WTC11 (cell line): ENCODE data around the gene GUCA1A. TPM values are rescaled to one million over a fixed set of nuclear protein-coding genes. Genes with fewer than 3 reads are reported as not detected.

Source experiments
- ATAC-seq: fragments of 200-7000 bp; cut with Tn5 transposase; 2 replicates; pipeline ENCODE4 v1.10.0; 2021; ENCODE audit warnings: mild to moderate bottlenecking, moderate library complexity
- CTCF ChIA-PET: fragments of 300-600 bp; sonication (Branson Sonifier 250); formaldehyde crosslinking; loops from one replicate; lab custom pipeline; 2021; ENCODE audit warnings: antibody characterized with exemption; lab: Charles Lee
- POLR2A ChIA-PET: fragments of 350-600 bp; sonication (Branson Sonifier 250); formaldehyde crosslinking; loops from one replicate; lab custom pipeline; 2021; ENCODE audit warnings: antibody characterized with exemption; lab: Charles Lee
- DNase-seq: peaks from one replicate; pipeline ENCODE4 v3.0.0; 2021; ENCODE audit warnings: low spot score
- H3K27ac Mint-ChIP-seq: 2 replicates; pipeline ENCODE4 v1.8.0; 2021; ENCODE audit warnings: mixed read lengths
- H3K27me3 Mint-ChIP-seq: 2 replicates; pipeline ENCODE4 v1.8.0; 2021; ENCODE audit warnings: low read depth, mild to moderate bottlenecking, moderate library complexity, mixed read lengths
- H3K36me3 Mint-ChIP-seq: 2 replicates; pipeline ENCODE4 v1.8.0; 2021; ENCODE audit warnings: mixed read lengths
- H3K4me1 Mint-ChIP-seq: 2 replicates; pipeline ENCODE4 v1.8.0; 2022; ENCODE audit warnings: mixed read lengths
- H3K4me3 Mint-ChIP-seq: 2 replicates; pipeline ENCODE4 v1.8.0; 2021; ENCODE audit warnings: mild to moderate bottlenecking, moderate library complexity, mixed read lengths
- H3K9me3 Mint-ChIP-seq: 2 replicates; pipeline ENCODE4 v1.8.0; 2021; ENCODE audit warnings: mixed read lengths
- ATF1 ChIP-seq: sonication (generic); formaldehyde crosslinking; IDR thresholded peaks from 2 replicates; pipeline ENCODE4 v1.8.1; 2023; ENCODE audit warnings: mild to moderate bottlenecking, moderate library complexity, missing genetic modification reagents
- CBFB ChIP-seq: sonication (generic); formaldehyde crosslinking; IDR thresholded peaks from 2 replicates; pipeline ENCODE4 v1.8.1; 2022; ENCODE audit warnings: mild to moderate bottlenecking, low read depth, missing genetic modification reagents
- CREB1 ChIP-seq: sonication (generic); formaldehyde crosslinking; IDR thresholded peaks from 2 replicates; pipeline ENCODE4 v1.8.0; 2023; ENCODE audit warnings: mild to moderate bottlenecking, missing genetic modification reagents
- CREM ChIP-seq: sonication (generic); formaldehyde crosslinking; IDR thresholded peaks from 2 replicates; pipeline ENCODE4 v1.8.1; 2022; ENCODE audit warnings: mild to moderate bottlenecking, missing genetic modification reagents, moderate library complexity
- ETV6 ChIP-seq: sonication (generic); formaldehyde crosslinking; IDR thresholded peaks from 2 replicates; pipeline ENCODE4 v1.8.1; 2022; ENCODE audit warnings: mild to moderate bottlenecking, missing genetic modification reagents
- GTF2I ChIP-seq: fragments of 250-450 bp; sonication (Bioruptor Pico); conservative IDR thresholded peaks from 2 replicates; pipeline ENCODE4 v1.4.0; 2021; ENCODE audit warnings: mild to moderate bottlenecking
- HMGA2 ChIP-seq: fragments of 250-450 bp; sonication (Bioruptor Pico); IDR thresholded peaks from 2 replicates; pipeline ENCODE4 v1.4.0; 2021; ENCODE audit warnings: mild to moderate bottlenecking, moderate library complexity
- JAZF1 ChIP-seq: fragments of 250-450 bp; sonication (Bioruptor Pico); IDR thresholded peaks from 2 replicates; pipeline ENCODE4 v1.9.0; 2021; ENCODE audit warnings: moderate library complexity, mild to moderate bottlenecking, inconsistent platforms
- KAT7 ChIP-seq: sonication (generic); formaldehyde crosslinking; IDR thresholded peaks from 2 replicates; pipeline ENCODE4 v1.8.1; 2023; ENCODE audit warnings: missing genetic modification reagents, mild to moderate bottlenecking, borderline replicate concordance
- NFATC4 ChIP-seq: fragments of 250-450 bp; sonication (Bioruptor Pico); IDR thresholded peaks from 2 replicates; pipeline ENCODE4 v1.9.0; 2021; ENCODE audit warnings: mild to moderate bottlenecking
- NFYB ChIP-seq: sonication (generic); formaldehyde crosslinking; conservative IDR thresholded peaks from 2 replicates; pipeline ENCODE4 v1.8.0; 2022; ENCODE audit warnings: low read depth, missing genetic modification reagents
- NR1H2 ChIP-seq: sonication (generic); formaldehyde crosslinking; IDR thresholded peaks from 2 replicates; pipeline ENCODE4 v1.9.0; 2021; ENCODE audit warnings: mild to moderate bottlenecking, moderate library complexity, missing genetic modification reagents
- NR2C2 ChIP-seq: sonication (generic); formaldehyde crosslinking; IDR thresholded peaks from 2 replicates; pipeline ENCODE4 v1.8.0; 2022; ENCODE audit warnings: mild to moderate bottlenecking, missing genetic modification reagents
- PRRX2 ChIP-seq: fragments of 250-450 bp; sonication (Bioruptor Pico); IDR thresholded peaks from 2 replicates; pipeline ENCODE4 v1.8.0; 2021; ENCODE audit warnings: mild to moderate bottlenecking
- SP1 ChIP-seq: sonication (generic); formaldehyde crosslinking; conservative IDR thresholded peaks from 2 replicates; pipeline ENCODE4 v1.8.1; 2022; ENCODE audit warnings: missing genetic modification reagents
- total RNA-seq: library from RNA; stranded (reverse); gene quantifications from 3 replicates; pipeline ENCODE4 v1.2.3, GENCODE V29; 2021
- TF ChIP-seq, protein P1 (sequence below): sonication (generic); formaldehyde crosslinking; IDR thresholded peaks from 2 replicates; pipeline ENCODE4 v1.8.0; 2023; ENCODE audit warnings: mild to moderate bottlenecking, missing genetic modification reagents
- TF ChIP-seq, protein P2 (sequence below): sonication (generic); formaldehyde crosslinking; IDR thresholded peaks from 2 replicates; pipeline ENCODE4 v1.8.0; 2022; ENCODE audit warnings: mild to moderate bottlenecking, missing genetic modification reagents
- TF ChIP-seq, protein P3 (sequence below): fragments of 250-450 bp; sonication (Bioruptor Pico); IDR thresholded peaks from 2 replicates; pipeline ENCODE4 v1.8.0; 2021; ENCODE audit warnings: mild to moderate bottlenecking
- TF ChIP-seq, protein P4 (sequence below): sonication (generic); formaldehyde crosslinking; IDR thresholded peaks from 2 replicates; pipeline ENCODE4 v1.8.1; 2023; ENCODE audit warnings: mild to moderate bottlenecking, missing genetic modification reagents, moderate library complexity
- TF ChIP-seq, protein P5 (sequence below): sonication (generic); formaldehyde crosslinking; IDR thresholded peaks from 2 replicates; pipeline ENCODE4 v1.8.1; 2022; ENCODE audit warnings: low read depth, missing genetic modification reagents, borderline replicate concordance
- TF ChIP-seq, protein P6 (sequence below): fragments of 200-600 bp; IDR thresholded peaks from 2 replicates; pipeline ENCODE4 v1.8.0; 2022; ENCODE audit warnings: antibody characterized with exemption
- TF ChIP-seq, protein P7 (sequence below): sonication (generic); formaldehyde crosslinking; IDR thresholded peaks from 2 replicates; pipeline ENCODE4 v1.8.1; 2023; ENCODE audit warnings: mild to moderate bottlenecking, missing genetic modification reagents, moderate library complexity

GUCA1A gene
- total RNA-seq, 1 experiment from 2014 or later: 10.9 TPM

DNA sequence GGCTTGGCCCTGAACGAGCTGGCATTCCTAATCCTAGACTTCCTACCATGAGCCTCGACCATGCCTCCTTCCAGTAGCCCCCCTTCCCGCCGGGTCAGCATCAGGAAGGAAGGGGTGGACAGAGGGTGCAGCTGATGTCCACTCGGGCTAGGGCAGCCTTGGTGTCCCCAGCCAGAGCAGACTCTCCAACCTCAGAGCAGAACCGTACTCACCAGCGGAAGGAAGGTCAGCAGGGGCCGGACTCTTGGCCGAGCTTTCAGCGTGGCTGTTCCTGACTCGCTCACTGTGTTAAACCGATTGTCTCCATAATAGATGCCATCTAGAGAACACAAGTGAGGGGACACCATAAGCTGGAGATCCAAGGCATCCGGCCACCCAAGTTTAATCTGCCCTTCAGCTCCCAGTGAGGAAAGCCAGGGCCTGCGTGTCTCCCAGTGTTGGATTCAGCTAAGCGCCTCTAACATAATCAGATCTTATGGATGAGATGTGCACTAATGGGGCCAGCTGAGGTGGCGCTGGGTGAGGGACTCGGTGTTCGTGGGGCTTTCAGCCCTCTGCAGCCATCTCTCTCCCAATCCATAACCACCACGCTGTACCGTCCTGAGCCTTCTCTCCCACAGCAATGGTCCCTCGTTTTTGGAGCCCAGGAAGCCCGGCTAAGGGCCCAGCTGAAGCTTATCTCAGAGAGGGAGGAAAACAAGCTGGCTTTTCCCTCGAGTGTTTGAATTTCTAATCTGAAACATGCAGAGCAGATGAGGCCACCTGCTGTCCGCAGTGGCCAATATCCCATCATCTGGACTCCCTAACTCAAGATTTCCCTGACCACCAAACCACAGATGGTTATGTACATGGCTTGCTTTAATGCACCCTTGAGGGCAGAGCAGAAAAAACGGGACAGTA is 44.5 kb upstream of the GUCA1A start (continued):
- TF ChIP-seq CREB1 (no peak), CBFB (no peak), JAZF1 (no peak), NFATC4 (no peak), ETV6 (no peak), PRRX2 (no peak), SP1 (CRISPR knock-in tag) (no peak), CREM (CRISPR knock-in tag) (no peak)
- TF ChIP-seq, protein P1, sequence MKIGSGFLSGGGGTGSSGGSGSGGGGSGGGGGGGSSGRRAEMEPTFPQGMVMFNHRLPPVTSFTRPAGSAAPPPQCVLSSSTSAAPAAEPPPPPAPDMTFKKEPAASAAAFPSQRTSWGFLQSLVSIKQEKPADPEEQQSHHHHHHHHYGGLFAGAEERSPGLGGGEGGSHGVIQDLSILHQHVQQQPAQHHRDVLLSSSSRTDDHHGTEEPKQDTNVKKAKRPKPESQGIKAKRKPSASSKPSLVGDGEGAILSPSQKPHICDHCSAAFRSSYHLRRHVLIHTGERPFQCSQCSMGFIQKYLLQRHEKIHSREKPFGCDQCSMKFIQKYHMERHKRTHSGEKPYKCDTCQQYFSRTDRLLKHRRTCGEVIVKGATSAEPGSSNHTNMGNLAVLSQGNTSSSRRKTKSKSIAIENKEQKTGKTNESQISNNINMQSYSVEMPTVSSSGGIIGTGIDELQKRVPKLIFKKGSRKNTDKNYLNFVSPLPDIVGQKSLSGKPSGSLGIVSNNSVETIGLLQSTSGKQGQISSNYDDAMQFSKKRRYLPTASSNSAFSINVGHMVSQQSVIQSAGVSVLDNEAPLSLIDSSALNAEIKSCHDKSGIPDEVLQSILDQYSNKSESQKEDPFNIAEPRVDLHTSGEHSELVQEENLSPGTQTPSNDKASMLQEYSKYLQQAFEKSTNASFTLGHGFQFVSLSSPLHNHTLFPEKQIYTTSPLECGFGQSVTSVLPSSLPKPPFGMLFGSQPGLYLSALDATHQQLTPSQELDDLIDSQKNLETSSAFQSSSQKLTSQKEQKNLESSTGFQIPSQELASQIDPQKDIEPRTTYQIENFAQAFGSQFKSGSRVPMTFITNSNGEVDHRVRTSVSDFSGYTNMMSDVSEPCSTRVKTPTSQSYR (CRISPR knock-in tag): no peak
- TF ChIP-seq, protein P2, sequence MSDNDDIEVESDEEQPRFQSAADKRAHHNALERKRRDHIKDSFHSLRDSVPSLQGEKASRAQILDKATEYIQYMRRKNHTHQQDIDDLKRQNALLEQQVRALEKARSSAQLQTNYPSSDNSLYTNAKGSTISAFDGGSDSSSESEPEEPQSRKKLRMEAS (CRISPR knock-in tag): no peak
- TF ChIP-seq, protein P3, sequence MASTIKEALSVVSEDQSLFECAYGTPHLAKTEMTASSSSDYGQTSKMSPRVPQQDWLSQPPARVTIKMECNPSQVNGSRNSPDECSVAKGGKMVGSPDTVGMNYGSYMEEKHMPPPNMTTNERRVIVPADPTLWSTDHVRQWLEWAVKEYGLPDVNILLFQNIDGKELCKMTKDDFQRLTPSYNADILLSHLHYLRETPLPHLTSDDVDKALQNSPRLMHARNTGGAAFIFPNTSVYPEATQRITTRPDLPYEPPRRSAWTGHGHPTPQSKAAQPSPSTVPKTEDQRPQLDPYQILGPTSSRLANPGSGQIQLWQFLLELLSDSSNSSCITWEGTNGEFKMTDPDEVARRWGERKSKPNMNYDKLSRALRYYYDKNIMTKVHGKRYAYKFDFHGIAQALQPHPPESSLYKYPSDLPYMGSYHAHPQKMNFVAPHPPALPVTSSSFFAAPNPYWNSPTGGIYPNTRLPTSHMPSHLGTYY (CRISPR knock-in tag): no peak
- TF ChIP-seq, protein P4, sequence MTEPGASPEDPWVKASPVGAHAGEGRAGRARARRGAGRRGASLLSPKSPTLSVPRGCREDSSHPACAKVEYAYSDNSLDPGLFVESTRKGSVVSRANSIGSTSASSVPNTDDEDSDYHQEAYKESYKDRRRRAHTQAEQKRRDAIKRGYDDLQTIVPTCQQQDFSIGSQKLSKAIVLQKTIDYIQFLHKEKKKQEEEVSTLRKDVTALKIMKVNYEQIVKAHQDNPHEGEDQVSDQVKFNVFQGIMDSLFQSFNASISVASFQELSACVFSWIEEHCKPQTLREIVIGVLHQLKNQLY (CRISPR knock-in tag): no peak
- TF ChIP-seq, protein P5, sequence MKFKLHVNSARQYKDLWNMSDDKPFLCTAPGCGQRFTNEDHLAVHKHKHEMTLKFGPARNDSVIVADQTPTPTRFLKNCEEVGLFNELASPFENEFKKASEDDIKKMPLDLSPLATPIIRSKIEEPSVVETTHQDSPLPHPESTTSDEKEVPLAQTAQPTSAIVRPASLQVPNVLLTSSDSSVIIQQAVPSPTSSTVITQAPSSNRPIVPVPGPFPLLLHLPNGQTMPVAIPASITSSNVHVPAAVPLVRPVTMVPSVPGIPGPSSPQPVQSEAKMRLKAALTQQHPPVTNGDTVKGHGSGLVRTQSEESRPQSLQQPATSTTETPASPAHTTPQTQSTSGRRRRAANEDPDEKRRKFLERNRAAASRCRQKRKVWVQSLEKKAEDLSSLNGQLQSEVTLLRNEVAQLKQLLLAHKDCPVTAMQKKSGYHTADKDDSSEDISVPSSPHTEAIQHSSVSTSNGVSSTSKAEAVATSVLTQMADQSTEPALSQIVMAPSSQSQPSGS (CRISPR knock-in tag): no peak

DNA sequence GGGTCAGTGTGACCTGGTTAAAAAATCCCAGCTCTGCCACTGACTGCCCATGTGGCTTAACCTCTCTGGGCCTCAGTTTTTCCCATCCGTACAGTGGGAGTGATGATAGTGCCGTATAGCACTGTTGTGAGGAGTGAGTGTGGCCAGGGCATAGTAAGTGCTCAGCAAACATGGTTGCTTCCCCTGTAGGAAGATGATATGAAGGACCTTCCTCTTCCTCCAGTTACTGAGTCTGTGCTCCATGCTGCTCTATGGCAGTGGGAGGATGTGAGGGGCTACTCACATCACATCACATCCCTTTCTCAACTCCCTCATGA is 43.8 kb upstream of the GUCA1A start:
- Mint-ChIP-seq H3K4me3 (no peak overlapping the region), H3K27ac (no peak overlapping the region; the same call in 1 of the 2 replicates), H3K36me3 (peaks cover 72% of the 10 kb centered on the region), H3K27me3 (no peaks in the 10 kb centered on the region), H3K9me3 (no peaks in the 10 kb centered on the region), H3K4me1 (peaks cover 18% of the 10 kb centered on the region)
- ChIA-PET POLR2A (no interaction called here), CTCF (interaction anchor here (0.9 to 2.0 kb wide), 3 partner anchors 18 to 33 kb away, joined by 3 to 8 read pairs (median 6); no protein-coding TSS in a partner anchor)
- no peak for DNase-seq
- no peak for ATAC-seq
- TF ChIP-seq ATF1: no peak
- TF ChIP-seq, protein P3 (CRISPR knock-in tag): no peak
- TF ChIP-seq NFATC4: no peak
- TF ChIP-seq HMGA2: no peak
- TF ChIP-seq NR2C2 (CRISPR knock-in tag): no peak
- TF ChIP-seq, protein P6, sequence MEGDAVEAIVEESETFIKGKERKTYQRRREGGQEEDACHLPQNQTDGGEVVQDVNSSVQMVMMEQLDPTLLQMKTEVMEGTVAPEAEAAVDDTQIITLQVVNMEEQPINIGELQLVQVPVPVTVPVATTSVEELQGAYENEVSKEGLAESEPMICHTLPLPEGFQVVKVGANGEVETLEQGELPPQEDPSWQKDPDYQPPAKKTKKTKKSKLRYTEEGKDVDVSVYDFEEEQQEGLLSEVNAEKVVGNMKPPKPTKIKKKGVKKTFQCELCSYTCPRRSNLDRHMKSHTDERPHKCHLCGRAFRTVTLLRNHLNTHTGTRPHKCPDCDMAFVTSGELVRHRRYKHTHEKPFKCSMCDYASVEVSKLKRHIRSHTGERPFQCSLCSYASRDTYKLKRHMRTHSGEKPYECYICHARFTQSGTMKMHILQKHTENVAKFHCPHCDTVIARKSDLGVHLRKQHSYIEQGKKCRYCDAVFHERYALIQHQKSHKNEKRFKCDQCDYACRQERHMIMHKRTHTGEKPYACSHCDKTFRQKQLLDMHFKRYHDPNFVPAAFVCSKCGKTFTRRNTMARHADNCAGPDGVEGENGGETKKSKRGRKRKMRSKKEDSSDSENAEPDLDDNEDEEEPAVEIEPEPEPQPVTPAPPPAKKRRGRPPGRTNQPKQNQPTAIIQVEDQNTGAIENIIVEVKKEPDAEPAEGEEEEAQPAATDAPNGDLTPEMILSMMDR: no peak
- TF ChIP-seq, protein P1 (CRISPR knock-in tag): no peak
- no peak for TF ChIP-seq GTF2I (CRISPR knock-in tag)
- TF ChIP-seq NFYB (CRISPR knock-in tag): no peak
- no peak for TF ChIP-seq KAT7
- no peak for TF ChIP-seq NR1H2 (CRISPR knock-in tag)
- TF ChIP-seq, protein P7, sequence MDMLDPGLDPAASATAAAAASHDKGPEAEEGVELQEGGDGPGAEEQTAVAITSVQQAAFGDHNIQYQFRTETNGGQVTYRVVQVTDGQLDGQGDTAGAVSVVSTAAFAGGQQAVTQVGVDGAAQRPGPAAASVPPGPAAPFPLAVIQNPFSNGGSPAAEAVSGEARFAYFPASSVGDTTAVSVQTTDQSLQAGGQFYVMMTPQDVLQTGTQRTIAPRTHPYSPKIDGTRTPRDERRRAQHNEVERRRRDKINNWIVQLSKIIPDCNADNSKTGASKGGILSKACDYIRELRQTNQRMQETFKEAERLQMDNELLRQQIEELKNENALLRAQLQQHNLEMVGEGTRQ (CRISPR knock-in tag): no peak
- TF ChIP-seq, protein P4 (CRISPR knock-in tag): no peak
